ENCODE results near the gene GNAO1.

Gene GNAO1

GRCh38 chr16:56312556-56312955 lies 121.3 kb downstream of the GNAO1 start:
- Histone ChIP-seq H3K9ac (ENCODE audit: low read length) (no peak overlapping the region), H3K27me3 (ENCODE audit: control insufficient read depth, insufficient read depth, low read length) (peaks cover 6% of the 10 kb centered on the region), H3K4me3 (ENCODE audit: low read length) (no peak overlapping the region), H3K4me1 (ENCODE audit: control insufficient read depth, insufficient read depth, low read length) (no peaks in the 10 kb centered on the region), H3K36me3 (ENCODE audit: control insufficient read depth, insufficient read depth, low read length) (no peaks in the 10 kb centered on the region), H3K9me3 (ENCODE audit: control insufficient read depth, low read length) (no peaks in the 10 kb centered on the region)

- H3K9ac ChIP-seq (ENCODE audit: low read length): no peak overlapping the region
- no peaks in the 10 kb centered on the region for H3K36me3 ChIP-seq (ENCODE audit: control insufficient read depth, insufficient read depth, low read length)
- H3K9me3 ChIP-seq (ENCODE audit: control insufficient read depth, low read length): no peaks in the 10 kb centered on the region
- H3K4me1 ChIP-seq (ENCODE audit: control insufficient read depth, insufficient read depth, low read length): peaks cover 5% of the 10 kb centered on the region
- peaks cover 13% of the 10 kb centered on the region for H3K27me3 ChIP-seq (ENCODE audit: control insufficient read depth, insufficient read depth, low read length)
- no peak overlapping the region for H3K4me3 ChIP-seq (ENCODE audit: low read length)
Observed at GRCh38 chr16:56314244-56314850, 123.1 kb downstream of the GNAO1 start.

GRCh38 chr16:56315955-56316354 lies 124.7 kb downstream of the GNAO1 start:
- H3K27me3 ChIP-seq (ENCODE audit: control insufficient read depth, insufficient read depth, low read length): peaks cover 13% of the 10 kb centered on the region
- H3K4me1 ChIP-seq (ENCODE audit: control insufficient read depth, insufficient read depth, low read length): peaks cover 5% of the 10 kb centered on the region
- H3K9me3 ChIP-seq (ENCODE audit: control insufficient read depth, low read length): no peaks in the 10 kb centered on the region
- no peaks in the 10 kb centered on the region for H3K36me3 ChIP-seq (ENCODE audit: control insufficient read depth, insufficient read depth, low read length)
- no peak overlapping the region for H3K9ac ChIP-seq (ENCODE audit: low read length)
- no peak overlapping the region for H3K4me3 ChIP-seq (ENCODE audit: low read length)

GRCh38 chr16:56316545-56316944 lies 125.3 kb downstream of the GNAO1 start:
- peaks cover 13% of the 10 kb centered on the region for H3K27me3 ChIP-seq (ENCODE audit: control insufficient read depth, insufficient read depth, low read length)
- peaks cover 5% of the 10 kb centered on the region for H3K4me1 ChIP-seq (ENCODE audit: control insufficient read depth, insufficient read depth, low read length)
- H3K36me3 ChIP-seq (ENCODE audit: control insufficient read depth, insufficient read depth, low read length): no peaks in the 10 kb centered on the region
- no peak overlapping the region for H3K9ac ChIP-seq (ENCODE audit: low read length)
- no peaks in the 10 kb centered on the region for H3K9me3 ChIP-seq (ENCODE audit: control insufficient read depth, low read length)
- H3K4me3 ChIP-seq (ENCODE audit: low read length): no peak overlapping the region

GRCh38 chr16:56317998-56318826 lies 126.9 kb downstream of the GNAO1 start:
- Histone ChIP-seq H3K9me3 (ENCODE audit: control insufficient read depth, low read length) (no peaks in the 10 kb centered on the region), H3K9ac (ENCODE audit: low read length) (peak overlapping the region; percentile 68), H3K4me3 (ENCODE audit: low read length) (no peak overlapping the region), H3K36me3 (ENCODE audit: control insufficient read depth, insufficient read depth, low read length) (no peaks in the 10 kb centered on the region), H3K4me1 (ENCODE audit: control insufficient read depth, insufficient read depth, low read length) (peaks cover 5% of the 10 kb centered on the region), H3K27me3 (ENCODE audit: control insufficient read depth, insufficient read depth, low read length) (peaks cover 13% of the 10 kb centered on the region)

GRCh38 chr16:56318827-56319140 lies 127.5 kb downstream of the GNAO1 start:
- Histone ChIP-seq H3K4me3 (ENCODE audit: low read length) (no peak overlapping the region), H3K36me3 (ENCODE audit: control insufficient read depth, insufficient read depth, low read length) (no peaks in the 10 kb centered on the region), H3K9ac (ENCODE audit: low read length) (no peak overlapping the region), H3K4me1 (ENCODE audit: control insufficient read depth, insufficient read depth, low read length) (peaks cover 5% of the 10 kb centered on the region), H3K27me3 (ENCODE audit: control insufficient read depth, insufficient read depth, low read length) (peaks cover 13% of the 10 kb centered on the region), H3K9me3 (ENCODE audit: control insufficient read depth, low read length) (no peaks in the 10 kb centered on the region)

- H3K9ac ChIP-seq (ENCODE audit: low read length): no peak overlapping the region
- H3K27me3 ChIP-seq (ENCODE audit: control insufficient read depth, insufficient read depth, low read length): peaks cover 13% of the 10 kb centered on the region
- H3K9me3 ChIP-seq (ENCODE audit: control insufficient read depth, low read length): no peaks in the 10 kb centered on the region
- H3K36me3 ChIP-seq (ENCODE audit: control insufficient read depth, insufficient read depth, low read length): no peaks in the 10 kb centered on the region
- peaks cover 5% of the 10 kb centered on the region for H3K4me1 ChIP-seq (ENCODE audit: control insufficient read depth, insufficient read depth, low read length)
- no peak overlapping the region for H3K4me3 ChIP-seq (ENCODE audit: low read length)
Observed at GRCh38 chr16:56319376-56319775, 128.1 kb downstream of the GNAO1 start.

GRCh38 chr16:56320056-56320455 lies 128.8 kb downstream of the GNAO1 start:
- no peaks in the 10 kb centered on the region for H3K36me3 ChIP-seq (ENCODE audit: control insufficient read depth, insufficient read depth, low read length)
- peaks cover 5% of the 10 kb centered on the region for H3K4me1 ChIP-seq (ENCODE audit: control insufficient read depth, insufficient read depth, low read length)
- no peak overlapping the region for H3K9ac ChIP-seq (ENCODE audit: low read length)
- H3K4me3 ChIP-seq (ENCODE audit: low read length): no peak overlapping the region
- H3K27me3 ChIP-seq (ENCODE audit: control insufficient read depth, insufficient read depth, low read length): peaks cover 13% of the 10 kb centered on the region
- no peaks in the 10 kb centered on the region for H3K9me3 ChIP-seq (ENCODE audit: control insufficient read depth, low read length)

GRCh38 chr16:56320811-56321558 lies 129.7 kb downstream of the GNAO1 start:
- Histone ChIP-seq H3K4me3 (ENCODE audit: low read length) (no peak overlapping the region), H3K27me3 (ENCODE audit: control insufficient read depth, insufficient read depth, low read length) (peaks cover 13% of the 10 kb centered on the region), H3K9me3 (ENCODE audit: control insufficient read depth, low read length) (no peaks in the 10 kb centered on the region), H3K4me1 (ENCODE audit: control insufficient read depth, insufficient read depth, low read length) (peaks cover 5% of the 10 kb centered on the region), H3K36me3 (ENCODE audit: control insufficient read depth, insufficient read depth, low read length) (no peaks in the 10 kb centered on the region), H3K9ac (ENCODE audit: low read length) (no peak overlapping the region)

- Histone ChIP-seq H3K4me1 (ENCODE audit: control insufficient read depth, insufficient read depth, low read length) (peaks cover 5% of the 10 kb centered on the region), H3K27me3 (ENCODE audit: control insufficient read depth, insufficient read depth, low read length) (peaks cover 13% of the 10 kb centered on the region), H3K9me3 (ENCODE audit: control insufficient read depth, low read length) (no peaks in the 10 kb centered on the region), H3K4me3 (ENCODE audit: low read length) (no peak overlapping the region), H3K9ac (ENCODE audit: low read length) (no peak overlapping the region), H3K36me3 (ENCODE audit: control insufficient read depth, insufficient read depth, low read length) (no peaks in the 10 kb centered on the region)
Observed at GRCh38 chr16:56321571-56321970, 130.3 kb downstream of the GNAO1 start.

GRCh38 chr16:56324406-56324805 lies 133.1 kb downstream of the GNAO1 start:
- Histone ChIP-seq H3K4me3 (ENCODE audit: low read length) (no peak overlapping the region), H3K9ac (ENCODE audit: low read length) (no peak overlapping the region), H3K36me3 (ENCODE audit: control insufficient read depth, insufficient read depth, low read length) (no peaks in the 10 kb centered on the region)

GRCh38 chr16:56325956-56326355 lies 134.7 kb downstream of the GNAO1 start:
- Histone ChIP-seq H3K9ac (ENCODE audit: low read length) (no peak overlapping the region), H3K36me3 (ENCODE audit: control insufficient read depth, insufficient read depth, low read length) (no peaks in the 10 kb centered on the region), H3K4me3 (ENCODE audit: low read length) (no peak overlapping the region), H3K9me3 (ENCODE audit: control insufficient read depth, low read length) (no peaks in the 10 kb centered on the region), H3K4me1 (ENCODE audit: control insufficient read depth, insufficient read depth, low read length) (no peaks in the 10 kb centered on the region), H3K27me3 (ENCODE audit: control insufficient read depth, insufficient read depth, low read length) (no peaks in the 10 kb centered on the region)

More at GRCh38 chr16:56324406-56324805, 133.1 kb downstream of the GNAO1 start:
- Histone ChIP-seq H3K9me3 (ENCODE audit: control insufficient read depth, low read length) (no peaks in the 10 kb centered on the region), H3K27me3 (ENCODE audit: control insufficient read depth, insufficient read depth, low read length) (no peaks in the 10 kb centered on the region), H3K4me1 (ENCODE audit: control insufficient read depth, insufficient read depth, low read length) (no peaks in the 10 kb centered on the region)
